ENCODE data around the gene TMEM259.

TMEM259 gene

DNA sequence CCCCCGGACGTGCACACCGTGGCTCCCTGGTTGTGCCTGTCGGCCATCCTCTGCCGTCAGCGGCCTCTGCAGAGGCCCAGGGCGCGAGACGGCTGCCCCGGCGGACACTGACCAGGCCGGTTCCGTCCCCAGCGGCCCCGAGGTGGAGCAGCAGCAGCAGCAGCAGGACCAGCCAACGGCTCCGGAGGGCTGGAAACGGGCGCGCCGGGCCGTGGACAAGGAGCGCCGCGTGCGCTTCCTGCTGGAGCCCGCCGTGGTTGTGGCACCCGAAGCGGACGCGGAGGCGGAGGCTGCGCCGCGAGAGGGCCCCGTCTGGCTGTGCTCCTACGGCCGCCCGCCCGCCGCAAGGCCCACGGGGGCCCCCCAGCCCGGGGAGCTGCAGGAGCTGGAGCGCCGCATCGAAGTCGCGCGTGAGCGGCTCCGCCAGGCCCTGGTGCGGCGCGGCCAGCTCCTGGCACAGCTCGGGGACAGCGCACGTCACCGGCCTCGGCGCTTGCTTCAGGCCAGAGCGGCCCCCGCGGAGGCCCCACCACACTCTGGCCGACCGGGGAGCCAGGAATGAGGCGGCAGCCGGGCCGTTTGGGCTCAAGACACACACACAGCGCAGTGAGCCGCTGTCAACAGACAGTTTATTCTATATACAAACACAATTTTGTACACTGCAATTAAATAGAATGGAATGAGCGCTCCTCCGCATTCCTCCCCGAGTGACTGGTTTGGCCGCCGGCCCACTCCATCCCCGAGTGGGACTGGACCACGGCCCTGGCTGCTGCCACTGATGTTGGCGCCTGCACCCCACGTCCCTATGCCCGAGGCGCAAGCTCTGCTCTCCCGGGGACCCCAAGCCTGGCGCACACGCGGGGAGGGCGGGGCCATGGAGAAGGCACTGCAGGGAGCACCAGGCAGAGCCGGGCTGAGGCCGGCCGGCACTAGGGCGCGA lies 11.6 kb downstream of the TMEM259 start:
- no peak overlapping the region for H3K4me3 ChIP-seq (replicated peaks; ENCODE audit: low read depth, low read length)
- DNase-seq (ENCODE audit: extremely low read depth, low read depth): no peak
- TF ChIP-seq, protein P1, sequence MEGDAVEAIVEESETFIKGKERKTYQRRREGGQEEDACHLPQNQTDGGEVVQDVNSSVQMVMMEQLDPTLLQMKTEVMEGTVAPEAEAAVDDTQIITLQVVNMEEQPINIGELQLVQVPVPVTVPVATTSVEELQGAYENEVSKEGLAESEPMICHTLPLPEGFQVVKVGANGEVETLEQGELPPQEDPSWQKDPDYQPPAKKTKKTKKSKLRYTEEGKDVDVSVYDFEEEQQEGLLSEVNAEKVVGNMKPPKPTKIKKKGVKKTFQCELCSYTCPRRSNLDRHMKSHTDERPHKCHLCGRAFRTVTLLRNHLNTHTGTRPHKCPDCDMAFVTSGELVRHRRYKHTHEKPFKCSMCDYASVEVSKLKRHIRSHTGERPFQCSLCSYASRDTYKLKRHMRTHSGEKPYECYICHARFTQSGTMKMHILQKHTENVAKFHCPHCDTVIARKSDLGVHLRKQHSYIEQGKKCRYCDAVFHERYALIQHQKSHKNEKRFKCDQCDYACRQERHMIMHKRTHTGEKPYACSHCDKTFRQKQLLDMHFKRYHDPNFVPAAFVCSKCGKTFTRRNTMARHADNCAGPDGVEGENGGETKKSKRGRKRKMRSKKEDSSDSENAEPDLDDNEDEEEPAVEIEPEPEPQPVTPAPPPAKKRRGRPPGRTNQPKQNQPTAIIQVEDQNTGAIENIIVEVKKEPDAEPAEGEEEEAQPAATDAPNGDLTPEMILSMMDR (IDR thresholded peaks at IDR 0.05; ENCODE audit: low read depth, low read length, missing control alignments): no peak

DNA sequence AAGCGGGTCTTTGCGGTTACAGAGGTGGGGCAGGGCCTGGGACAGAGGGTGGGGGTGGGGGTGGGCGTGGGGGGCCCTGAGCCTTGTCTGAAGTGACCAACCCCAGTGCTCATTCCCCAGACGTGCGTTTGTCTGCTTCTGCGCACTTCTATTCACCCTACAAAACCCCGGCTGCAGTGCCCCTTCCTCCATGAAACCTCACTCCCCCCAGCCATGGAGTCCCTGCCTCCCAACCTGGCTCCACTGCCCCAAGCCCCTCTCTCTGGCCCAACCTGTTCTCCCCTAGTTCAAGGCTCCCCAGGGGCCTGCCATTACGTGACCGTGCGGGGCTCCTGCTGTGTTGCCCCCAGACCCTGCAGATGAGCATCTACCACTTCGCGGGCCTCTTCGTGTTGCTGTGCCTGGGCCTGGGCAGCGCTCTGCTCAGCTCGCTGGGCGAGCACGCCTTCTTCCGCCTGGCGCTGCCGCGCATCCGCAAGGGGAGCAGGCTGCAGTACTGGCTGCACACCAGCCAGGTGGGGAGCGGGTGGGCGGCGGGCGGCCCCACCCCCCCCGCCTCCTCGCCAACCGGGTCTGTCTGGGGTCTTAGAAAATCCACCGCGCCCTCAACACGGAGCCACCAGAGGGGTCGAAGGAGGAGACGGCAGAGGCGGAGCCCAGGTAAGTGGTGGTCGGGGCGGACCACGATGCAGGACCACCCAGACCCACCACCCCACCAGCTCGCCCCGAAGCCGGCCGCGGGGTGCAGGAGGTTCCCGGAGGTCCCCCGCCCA lies 12.5 kb downstream of the TMEM259 start:
- no peak overlapping the region for H3K4me3 ChIP-seq (replicated peaks; ENCODE audit: low read depth, low read length)
- DNase-seq (ENCODE audit: extremely low read depth, low read depth): no peak
- TF ChIP-seq, protein P1 (IDR thresholded peaks at IDR 0.05; ENCODE audit: low read depth, low read length, missing control alignments): no peak

DNA sequence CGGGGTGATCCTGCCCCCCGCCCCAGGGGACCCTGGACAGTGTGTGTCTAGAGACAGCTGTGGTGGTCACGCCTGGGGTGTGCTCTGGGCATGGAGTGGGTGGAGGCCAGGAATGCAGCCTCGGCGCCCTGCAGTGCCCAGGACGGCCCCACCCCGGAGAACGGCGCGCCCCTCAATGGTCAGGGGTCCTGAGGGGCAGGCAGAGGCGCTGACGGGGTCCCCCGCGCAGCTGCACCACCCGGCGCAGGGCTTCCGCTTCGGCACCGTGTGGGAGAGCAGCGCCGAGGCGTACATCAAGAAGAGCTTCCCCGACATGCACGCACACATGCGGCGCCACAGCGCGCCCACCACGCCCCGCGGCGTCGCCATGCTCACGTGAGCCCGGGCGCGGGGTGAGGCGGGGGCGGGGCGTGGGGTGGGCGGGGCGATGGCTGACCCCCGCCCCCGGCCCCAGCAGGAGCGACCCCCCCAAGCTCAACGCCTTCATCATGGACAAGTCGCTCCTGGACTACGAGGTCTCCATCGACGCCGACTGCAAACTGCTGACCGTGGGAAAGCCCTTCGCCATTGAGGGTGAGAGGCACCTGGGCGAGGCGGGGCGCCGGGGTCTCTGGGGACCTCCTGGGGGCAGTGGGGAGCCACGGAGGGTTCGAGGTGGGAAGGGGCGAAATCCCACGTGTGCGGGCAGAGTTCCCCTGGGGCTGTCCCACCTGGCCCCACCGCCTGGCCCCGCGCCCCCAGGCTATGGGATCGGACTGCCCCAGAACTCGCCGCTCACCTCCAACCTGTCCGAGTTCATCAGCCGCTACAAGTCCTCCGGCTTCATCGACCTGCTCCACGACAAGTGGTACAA lies 13.3 kb downstream of the TMEM259 start:
- no peak for DNase-seq (ENCODE audit: extremely low read depth, low read depth)
- TF ChIP-seq, protein P1 (IDR thresholded peaks at IDR 0.05; ENCODE audit: low read depth, low read length, missing control alignments): no peak
- H3K4me3 ChIP-seq (replicated peaks; ENCODE audit: low read depth, low read length): no peak overlapping the region

DNA sequence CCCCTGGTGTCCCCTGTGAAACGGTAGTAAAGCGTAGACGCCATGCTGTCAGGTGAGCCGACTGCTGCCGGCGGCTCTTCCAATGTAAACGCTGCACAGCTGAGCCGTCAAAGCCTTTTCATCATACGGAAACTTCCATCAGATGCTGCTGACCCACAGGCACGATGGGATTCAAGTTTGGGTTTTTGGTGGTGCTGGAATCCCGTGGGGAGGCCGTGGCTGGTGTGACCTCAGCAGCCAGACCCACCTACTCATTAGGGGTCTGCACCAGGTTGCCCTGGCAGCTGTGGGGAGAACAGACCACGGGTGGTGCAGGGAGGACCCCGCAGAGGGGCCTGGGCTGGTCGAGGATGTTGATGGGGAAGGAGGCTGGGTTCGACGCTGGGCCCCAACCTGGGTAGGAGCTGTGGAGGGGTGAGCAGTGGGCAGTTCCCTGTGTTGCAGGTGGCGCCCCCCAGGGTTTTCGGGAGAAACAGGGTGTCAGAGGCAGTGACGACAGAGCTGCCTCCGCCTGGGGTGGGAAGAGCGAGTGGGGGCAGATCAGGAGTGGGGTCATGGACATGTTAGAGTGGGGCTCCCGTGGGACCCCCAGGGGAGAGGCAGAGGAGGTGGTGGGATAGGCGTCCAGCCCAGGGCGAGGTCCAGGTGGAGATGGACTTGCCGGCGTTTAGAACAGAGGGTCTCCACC lies 14.1 kb downstream of the TMEM259 start:
- TF ChIP-seq, protein P1 (IDR thresholded peaks at IDR 0.05; ENCODE audit: low read depth, low read length, missing control alignments): no peak
- DNase-seq (ENCODE audit: extremely low read depth, low read depth): no peak

DNA sequence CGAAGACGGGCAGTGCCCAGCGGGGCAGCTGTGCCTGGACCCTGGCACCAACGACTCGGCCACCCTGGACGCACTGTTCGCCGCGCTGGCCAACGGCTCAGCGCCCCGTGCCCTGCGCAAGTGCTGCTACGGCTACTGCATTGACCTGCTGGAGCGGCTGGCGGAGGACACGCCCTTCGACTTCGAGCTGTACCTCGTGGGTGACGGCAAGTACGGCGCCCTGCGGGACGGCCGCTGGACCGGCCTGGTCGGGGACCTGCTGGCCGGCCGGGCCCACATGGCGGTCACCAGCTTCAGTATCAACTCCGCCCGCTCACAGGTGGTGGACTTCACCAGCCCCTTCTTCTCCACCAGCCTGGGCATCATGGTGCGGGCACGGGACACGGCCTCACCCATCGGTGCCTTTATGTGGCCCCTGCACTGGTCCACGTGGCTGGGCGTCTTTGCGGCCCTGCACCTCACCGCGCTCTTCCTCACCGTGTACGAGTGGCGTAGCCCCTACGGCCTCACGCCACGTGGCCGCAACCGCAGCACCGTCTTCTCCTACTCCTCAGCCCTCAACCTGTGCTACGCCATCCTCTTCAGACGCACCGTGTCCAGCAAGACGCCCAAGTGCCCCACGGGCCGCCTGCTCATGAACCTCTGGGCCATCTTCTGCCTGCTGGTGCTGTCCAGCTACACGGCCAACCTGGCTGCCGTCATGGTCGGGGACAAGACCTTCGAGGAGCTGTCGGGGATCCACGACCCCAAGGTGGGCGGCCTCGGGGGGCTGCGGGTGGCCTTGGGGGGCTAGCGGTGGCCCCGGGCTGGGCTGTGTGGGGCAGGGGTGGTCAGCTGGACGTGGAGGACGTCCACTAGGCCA lies 15.9 kb downstream of the TMEM259 start:
- no peak overlapping the region for H3K4me3 ChIP-seq (replicated peaks; ENCODE audit: low read depth, low read length)
- no peak for DNase-seq (ENCODE audit: extremely low read depth, low read depth)
- TF ChIP-seq, protein P1 (IDR thresholded peaks at IDR 0.05; ENCODE audit: low read depth, low read length, missing control alignments): no peak

More for the DNA sequence above, 14.1 kb downstream of the TMEM259 start:
- no peak overlapping the region for H3K4me3 ChIP-seq (replicated peaks; ENCODE audit: low read depth, low read length)

Measured in HFF-Myc (cell line).